ENCODE results near the gene FBXO21.
"Not testable (repeated sequence)": the region's sequence is repeated elsewhere in the genome, so short reads cannot be mapped to it uniquely, and the experiment has no call there.

FBXO21 gene

GRCh38 chr12:117100851-117101673 lies 89.2 kb downstream of the FBXO21 start:
- no peak for DNase-seq

DNA sequence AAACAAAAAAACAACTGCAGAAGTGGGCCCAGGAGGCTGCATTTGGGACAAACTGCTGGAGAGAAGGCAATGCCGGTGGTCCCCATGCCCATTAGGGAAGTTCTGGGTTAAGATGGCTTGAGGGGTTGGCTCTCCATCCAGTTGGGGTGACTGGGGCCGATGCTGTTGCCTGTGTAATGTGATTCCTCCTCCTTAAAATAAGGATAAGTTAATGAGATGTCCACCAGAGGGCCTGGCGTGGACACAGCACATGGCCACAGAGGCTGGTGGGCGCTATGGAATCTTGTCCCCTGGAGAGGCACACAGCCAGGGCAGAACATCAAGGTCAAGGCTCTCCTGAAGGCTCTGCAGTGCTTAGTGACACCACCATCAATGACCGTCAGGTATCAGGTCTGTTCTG lies 90.0 kb downstream of the FBXO21 start:
- no peak for DNase-seq

DNA sequence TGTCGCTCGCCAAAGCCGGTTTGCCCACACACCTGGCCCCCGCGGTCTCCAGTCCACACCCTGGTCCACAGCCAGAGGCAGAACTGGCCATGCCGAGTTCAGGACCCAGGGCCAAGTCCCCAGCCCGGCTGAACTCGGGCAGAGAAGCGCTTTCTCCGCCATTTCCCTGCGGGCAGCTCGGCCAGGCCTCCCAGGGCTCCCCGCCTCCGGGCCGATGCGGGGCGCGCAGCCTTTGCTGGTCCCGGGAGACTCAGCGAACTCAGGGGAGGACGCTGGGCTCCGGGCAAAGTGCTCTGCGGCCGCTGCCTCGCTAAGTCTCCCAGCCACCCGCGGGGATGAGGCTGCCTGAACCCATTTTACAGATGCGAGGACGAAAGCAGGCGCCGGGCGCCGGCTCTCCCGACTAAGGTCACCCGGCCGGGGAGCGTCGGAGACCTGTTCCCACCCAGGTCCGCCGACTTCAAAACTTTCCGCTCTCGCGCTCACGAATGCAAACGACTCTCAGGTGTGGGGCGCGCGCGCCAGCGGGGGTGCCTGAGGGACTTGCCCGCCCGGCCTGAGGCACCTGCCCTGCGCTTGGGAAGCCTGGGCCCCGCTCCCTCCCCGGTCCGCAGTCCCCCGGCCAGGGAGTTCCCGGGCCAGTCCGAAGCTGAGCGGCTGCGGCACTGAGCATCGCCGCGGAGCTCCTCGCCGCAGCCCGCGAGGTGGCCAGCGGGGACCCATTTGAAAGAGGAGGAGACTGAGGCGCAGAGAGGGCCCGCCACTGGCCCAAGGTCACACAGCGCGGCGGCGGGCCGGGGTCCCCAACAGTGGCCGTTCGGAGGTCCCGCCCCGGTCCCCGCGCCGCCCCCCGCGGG lies 91.7 kb downstream of the FBXO21 start:
- peak; percentile 8 for DNase-seq

- DNase-seq: no peak
Observed at GRCh38 chr12:117098024-117098360, 92.3 kb downstream of the FBXO21 start.

- DNase-seq: no peak
Observed at GRCh38 chr12:117097159-117097558, 93.1 kb downstream of the FBXO21 start.

- DNase-seq: no peak
Observed at GRCh38 chr12:117096501-117097042, 93.7 kb downstream of the FBXO21 start.

DNA sequence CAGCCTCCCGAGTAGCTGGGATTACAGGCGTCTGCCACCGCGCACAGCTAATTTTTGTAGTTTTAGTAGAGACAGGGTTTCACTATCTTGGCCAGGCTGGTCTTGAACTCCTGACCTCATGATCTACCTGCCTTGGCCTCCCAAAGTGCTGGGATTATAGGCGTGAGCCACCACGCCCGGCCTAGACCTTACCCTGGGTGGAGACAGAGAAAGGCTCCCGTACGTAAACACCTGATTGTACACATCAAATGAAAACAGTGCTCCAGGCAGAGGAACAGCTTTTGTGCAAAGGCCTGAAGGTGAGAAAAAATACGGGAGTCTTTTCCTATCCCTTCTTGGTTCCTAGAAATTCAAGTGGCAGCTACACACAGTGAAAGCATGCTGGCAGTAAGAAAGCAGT lies 95.1 kb downstream of the FBXO21 start:
- not testable (repeated sequence) for DNase-seq

GRCh38 chr12:117093918-117094630 lies 96.2 kb downstream of the FBXO21 start:
- no peak for DNase-seq

DNA sequence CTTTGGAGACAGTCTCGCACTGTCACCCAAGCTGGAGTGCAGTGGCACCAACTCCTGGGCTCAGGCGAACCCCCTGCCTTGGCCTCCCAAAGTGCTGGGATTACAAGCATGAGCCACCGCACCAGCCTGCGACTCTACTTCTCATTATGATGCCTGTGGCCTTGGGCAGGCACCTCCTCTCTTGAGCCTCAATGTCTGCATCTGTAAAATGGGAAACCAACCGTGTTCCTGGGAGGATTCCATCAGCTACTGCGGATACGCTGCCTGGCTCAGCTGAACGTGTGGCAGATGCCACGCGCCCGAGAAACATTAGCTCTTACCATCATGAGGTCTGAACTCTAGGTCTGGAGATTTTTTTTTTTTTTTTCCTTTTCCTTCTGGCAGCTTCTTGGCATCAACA lies 96.8 kb downstream of the FBXO21 start:
- no peak for DNase-seq

DNA sequence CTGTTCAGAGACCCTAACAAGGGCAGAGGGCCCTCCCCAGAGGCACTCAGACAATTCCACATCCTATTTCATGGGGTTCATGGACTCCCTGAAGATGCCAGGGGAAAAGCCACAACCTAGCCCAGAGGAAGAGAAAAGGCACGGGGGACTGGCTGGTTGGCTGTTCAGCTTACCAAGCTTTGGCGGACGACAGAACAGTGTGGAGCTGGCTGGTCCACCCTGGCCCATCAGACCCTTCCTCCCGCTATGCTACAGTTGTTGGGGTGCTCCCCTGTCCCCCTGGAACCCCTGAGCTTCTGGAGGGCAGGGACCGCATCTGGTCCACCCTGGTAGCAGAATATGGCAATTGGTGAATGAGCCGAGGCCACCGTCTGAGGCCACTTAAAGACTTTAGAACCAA lies 97.4 kb downstream of the FBXO21 start:
- no peak for DNase-seq

DNA sequence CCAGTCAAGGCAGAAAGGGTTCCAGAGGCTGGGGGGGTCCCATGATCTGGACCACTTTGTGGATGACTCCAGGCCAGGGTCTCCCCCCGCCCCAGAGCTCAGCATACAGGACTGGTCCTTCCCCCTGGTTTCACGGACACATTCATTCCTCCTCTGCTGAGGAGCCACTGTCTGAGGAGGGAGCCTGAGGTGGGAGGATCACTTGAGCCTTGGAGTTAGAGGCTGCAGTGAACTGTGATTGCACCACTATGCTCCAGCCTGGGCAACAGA lies 97.8 kb downstream of the FBXO21 start:
- DNase-seq: no peak

All from central memory CD4-positive, alpha-beta T cell (primary cell).